CD4-positive, alpha-beta T cell treated with Interleukin-6 at 100 ng/mL for 8 hours (primary cell): ENCODE data around the gene SPPL2B.

ENCODE experiments used
- DNase-seq: peaks from one replicate; pipeline ENCODE4 v3.0.0-alpha.2; 2020; ENCODE audit warnings: mixed read lengths, low spot score

SPPL2B gene

GRCh38 chr19:2355168-2356035 lies 26.9 kb downstream of the SPPL2B start:
- DNase-seq: no peak

- DNase-seq: no peak
Observed at GRCh38 chr19:2356036-2356646, 27.7 kb downstream of the SPPL2B start.

GRCh38 chr19:2357279-2358206 lies 29.1 kb downstream of the SPPL2B start:
- DNase-seq: no peak

- DNase-seq: no peak
Observed at GRCh38 chr19:2358548-2359173, 30.2 kb downstream of the SPPL2B start.

GRCh38 chr19:2359992-2360685 lies 31.7 kb downstream of the SPPL2B start, which contains the start of gene TMPRSS9:
TSS of gene TMPRSS9 (plus strand) at chr19:2360265. CDS start at chr19:2389786, 29,521 bp downstream.
- DNase-seq: no peak

GRCh38 chr19:2360833-2361232 lies 32.3 kb downstream of the SPPL2B start:
- no peak for DNase-seq

- no peak for DNase-seq
Observed at GRCh38 chr19:2361246-2362045, 33.0 kb downstream of the SPPL2B start.

- DNase-seq: no peak
Observed at GRCh38 chr19:2362046-2362969, 33.8 kb downstream of the SPPL2B start.

- no peak for DNase-seq
Observed at GRCh38 chr19:2362970-2363300, 34.5 kb downstream of the SPPL2B start.

- no peak for DNase-seq
Observed at GRCh38 chr19:2363419-2363818, 34.9 kb downstream of the SPPL2B start.

- no peak for DNase-seq
Observed at GRCh38 chr19:2365201-2365970, 36.9 kb downstream of the SPPL2B start.

- DNase-seq: no peak
Observed at GRCh38 chr19:2371656-2372055, 43.2 kb downstream of the SPPL2B start.

GRCh38 chr19:2372076-2372612 lies 43.7 kb downstream of the SPPL2B start:
- DNase-seq: no peak

- no peak for DNase-seq
Observed at GRCh38 chr19:2374808-2375207, 46.3 kb downstream of the SPPL2B start.

GRCh38 chr19:2375353-2376121 lies 47.1 kb downstream of the SPPL2B start:
- no peak for DNase-seq

GRCh38 chr19:2376784-2377519 lies 48.5 kb downstream of the SPPL2B start:
- no peak for DNase-seq

GRCh38 chr19:2380567-2380966 lies 52.1 kb downstream of the SPPL2B start:
- no peak for DNase-seq
